Activated CD4-positive, alpha-beta T cell treated with anti-CD3 and anti-CD28 coated beads, Interleukin-2, Interleukin-4, amounts not matched to agents 100 ng/mL and 50 ng/mL, durations not matched to agents 16 hours and 8 hours (primary cell): Measurements from ENCODE around the gene LMF1.
"Not testable (repeated sequence)": the region's sequence is repeated elsewhere in the genome, so short reads cannot be mapped to it uniquely, and the experiment has no call there.

Experiments
- DNase-seq: peaks from one replicate; pipeline ENCODE4 v3.0.0-alpha.2; 2020; ENCODE audit warnings: low spot score

LMF1 gene

DNA sequence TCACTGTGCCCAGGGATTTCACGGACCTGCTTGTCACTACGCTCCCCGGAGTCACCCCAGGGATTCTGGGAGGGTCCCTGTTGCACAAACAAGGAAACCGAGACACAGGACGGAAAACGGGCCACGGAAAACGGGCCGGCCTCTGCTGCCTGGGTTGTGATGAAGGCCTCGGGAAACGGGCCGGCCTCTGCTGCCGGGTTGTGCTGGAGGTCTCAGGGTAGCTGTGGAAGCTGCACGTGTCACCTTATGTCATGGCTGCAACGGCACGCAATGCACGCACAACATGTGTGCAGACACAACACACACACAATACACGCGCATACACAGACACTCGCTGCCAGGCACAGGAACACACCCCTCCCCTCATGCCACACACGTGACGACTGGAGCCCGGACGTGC, 143.3 kb downstream of the LMF1 start:
- DNase-seq, result no peak

DNA sequence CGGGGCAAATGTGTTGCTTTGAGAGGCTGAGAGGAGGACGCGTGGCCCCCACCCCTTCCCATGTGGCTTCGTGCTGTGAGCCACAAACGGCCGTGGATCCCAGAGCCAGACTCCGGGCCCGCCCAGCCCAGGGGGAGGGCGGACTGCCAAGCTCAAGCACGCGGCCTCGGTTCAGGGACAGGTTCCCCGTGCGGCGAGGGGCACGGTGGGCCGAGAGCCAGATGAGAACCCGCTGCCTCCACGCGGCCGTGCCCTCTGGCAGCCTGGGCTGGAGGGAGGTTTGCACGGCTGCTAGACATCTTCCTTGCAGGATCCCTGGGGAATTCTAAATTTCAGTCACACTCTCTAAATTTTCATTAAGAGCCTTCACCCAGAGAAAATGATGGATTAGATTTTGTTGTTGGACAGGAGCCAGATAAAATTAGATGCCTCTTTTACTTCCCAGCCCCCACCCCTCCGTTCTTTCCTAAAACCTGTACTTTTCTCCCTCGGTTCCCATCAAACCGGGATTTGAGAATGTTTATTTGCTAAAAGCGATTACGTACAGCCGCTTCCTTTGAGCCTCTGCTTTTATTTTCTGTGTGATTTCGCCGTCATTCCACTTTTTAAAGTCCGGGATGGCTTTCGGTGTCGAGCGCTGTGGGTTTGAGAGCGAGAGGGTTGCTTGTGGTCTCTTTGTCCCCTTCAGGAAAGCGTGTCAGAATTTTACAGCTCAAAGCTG, 145.3 kb downstream of the LMF1 start:
- no peak for DNase-seq

DNA sequence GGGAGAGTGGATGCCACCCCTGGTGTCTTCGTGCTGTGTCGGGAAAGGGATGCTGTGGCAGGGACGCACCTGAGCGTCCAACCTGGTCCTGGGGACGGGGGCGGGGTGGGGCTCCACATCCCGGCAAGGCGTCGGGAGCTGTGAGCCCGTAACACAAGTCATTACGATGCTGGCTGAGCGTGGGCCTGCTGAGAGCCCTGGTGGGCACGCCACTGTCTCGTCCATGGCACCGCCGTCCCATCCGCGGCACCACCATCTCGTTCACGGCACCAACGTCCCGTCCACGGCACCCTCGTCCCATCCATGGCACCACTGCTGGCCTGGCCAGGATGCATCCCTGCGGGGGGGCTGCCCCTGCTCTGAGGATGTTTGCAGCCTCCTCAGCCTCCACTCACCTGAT, 146.2 kb downstream of the LMF1 start:
- no peak for DNase-seq

DNA sequence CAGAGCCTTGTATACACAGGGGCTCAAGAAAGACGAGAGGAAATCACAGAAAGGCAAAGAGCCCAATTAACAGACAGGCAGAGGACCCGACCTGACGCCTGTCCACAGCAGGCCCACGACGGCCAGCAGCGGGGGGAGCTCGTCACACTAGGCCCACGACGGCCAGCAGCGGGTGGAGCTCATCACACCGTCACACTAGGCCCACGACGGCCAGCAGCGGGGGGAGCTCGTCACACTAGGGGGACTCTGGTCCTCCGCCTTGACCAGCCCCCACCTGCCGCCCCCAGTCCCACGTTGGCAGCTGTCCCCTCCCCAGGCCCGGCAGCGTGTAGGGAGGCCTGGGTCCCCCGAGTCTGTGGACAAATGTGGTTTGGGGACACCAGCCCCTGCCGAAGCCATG, 146.6 kb downstream of the LMF1 start:
- DNase-seq, result no peak

DNA sequence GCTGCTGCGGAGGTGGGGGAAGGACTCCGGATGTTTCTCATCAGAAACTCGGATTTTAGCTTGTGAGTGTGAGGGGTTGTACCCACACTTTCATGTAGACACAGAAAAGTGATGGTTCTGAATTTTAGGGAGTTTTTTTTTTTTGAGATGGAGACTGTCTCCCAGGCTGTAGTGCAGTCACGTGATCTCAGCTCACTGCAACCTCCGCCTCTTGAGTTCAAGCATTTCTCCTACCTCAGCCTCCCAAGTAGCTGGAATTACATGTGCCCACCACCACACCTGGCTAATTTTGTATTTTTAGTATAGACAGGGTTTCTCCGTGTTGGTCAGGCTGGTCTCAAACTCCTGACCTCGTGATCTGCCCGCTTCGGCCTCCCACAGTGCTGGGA, 147.9 kb downstream of the LMF1 start:
- DNase-seq, result no peak

DNA sequence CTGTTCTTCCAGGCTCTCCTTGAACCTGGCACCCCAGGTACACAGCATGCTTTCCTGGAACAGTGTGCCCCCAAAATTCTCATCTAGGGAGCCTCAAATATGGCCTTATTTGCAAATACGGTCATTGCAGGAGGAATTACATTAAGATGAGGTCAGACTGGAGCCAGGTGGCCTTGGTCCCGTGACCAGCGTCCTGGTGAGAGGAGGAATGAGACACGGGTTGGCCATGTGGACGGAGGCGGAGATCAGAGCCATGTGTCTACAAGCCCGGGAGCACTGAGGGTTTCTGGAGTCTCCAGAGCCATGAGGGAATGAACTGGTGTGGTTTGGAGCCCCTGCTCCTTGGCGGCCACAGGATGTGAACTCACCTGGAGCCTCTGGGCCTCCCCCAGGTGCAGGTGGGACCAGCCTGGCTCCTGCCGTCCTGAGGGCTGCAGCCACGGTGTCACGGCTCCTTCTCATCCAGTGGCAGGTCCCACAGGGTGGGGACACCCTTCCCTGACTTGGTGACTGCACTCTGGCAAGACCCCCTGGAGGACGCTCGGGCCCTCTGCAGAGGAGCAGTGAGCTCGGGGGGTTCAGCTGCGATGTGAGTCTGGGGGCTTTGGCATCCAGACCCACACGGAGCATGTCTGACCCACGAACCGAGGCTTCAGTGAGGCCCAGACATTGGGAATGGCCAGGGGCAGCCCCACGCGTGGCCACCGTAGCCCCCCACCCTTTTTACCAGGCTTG, 148.4 kb downstream of the LMF1 start:
- no peak for DNase-seq

DNA sequence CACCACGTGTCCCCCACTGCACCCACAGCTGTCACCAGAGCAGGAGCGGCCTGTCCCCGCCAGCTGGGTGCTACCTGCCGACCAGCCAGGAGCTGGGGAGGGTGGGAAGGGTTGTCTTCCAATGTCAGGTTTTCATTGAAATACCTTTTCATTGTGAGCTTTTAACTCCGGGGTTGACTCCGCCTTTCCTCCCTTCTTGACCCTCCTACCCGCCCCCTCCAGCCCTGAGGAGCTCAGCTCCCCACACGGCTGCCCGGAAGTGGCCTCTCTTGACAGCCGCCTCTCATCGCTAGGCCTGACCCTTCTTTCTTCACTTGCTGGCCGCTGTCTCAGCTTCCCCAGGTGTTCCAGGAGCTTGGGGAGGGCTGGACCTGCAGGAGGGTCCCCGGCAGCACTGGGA, 149.0 kb downstream of the LMF1 start:
- no peak for DNase-seq

DNA sequence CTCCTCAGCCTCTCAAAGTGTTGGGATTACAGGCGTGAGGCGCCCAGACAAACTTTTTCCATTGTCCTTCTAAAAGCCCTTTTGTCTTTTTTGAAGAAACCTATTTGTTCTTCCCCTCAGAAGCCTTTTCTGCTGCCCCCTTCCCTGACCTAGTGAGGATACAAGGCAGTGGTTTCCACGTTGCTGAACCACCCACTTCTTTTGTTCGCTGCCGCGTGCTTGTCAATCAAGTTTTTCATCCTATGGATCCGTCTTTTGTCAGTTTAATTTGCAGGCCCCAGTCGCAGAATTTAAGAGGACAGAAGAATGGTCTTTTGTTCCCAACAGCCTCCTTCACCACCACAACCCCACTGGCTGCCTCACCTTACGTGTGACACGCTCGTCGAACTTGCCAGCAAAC, 150.0 kb downstream of the LMF1 start:
- no peak for DNase-seq

DNA sequence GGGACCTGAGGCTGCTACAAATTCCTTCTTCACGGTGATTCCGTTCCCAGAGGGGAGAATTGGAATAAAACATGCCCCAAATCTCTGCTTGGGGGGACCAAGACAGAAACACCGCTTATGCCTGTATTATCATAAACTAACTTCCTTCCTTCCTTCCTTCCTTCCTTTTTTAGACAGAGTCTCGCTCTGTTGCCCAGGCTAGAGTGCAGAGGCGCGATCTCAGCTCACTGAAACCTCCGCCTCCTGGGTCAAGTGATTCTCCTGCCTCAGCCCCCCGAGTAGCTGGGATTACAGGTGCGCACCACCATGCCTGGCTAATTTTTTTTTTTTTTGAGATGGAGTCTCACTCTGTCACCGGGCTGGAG, 150.8 kb downstream of the LMF1 start:
- DNase-seq, result not testable (repeated sequence)

DNA sequence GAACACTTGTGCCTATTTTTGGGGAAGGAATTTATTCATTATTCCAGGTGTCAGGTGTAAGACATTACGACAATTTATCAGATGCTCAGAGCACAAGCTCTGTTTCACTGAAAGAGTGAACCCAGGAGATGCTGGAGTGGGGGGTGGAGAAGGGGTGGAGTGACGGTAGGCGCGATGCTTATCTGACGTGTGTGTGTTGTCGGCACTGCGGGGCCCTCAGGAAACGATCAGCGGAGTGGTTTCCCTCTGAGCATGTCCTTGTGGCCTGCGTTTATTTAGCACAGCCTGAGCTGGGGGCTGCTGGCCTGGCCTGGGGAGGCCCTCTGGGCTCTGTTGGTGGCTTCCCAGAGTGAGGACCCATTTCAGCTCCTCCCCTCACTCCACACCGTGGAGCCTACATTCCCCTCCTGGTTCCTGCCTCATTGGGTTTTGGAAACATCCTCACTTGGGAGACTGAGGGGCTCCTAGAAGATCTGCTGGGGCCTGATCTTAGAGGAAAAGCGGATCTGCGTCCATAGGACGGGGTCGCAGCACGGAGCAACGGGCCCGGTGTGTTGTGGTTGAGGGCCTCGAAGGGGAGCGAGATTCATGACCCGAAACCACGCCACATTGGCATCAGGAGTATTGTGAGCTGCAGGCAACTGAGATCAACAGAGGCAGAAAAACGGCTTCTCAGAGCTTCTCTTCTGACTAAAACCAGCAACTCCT, 151.3 kb downstream of the LMF1 start:
- no peak for DNase-seq

DNA sequence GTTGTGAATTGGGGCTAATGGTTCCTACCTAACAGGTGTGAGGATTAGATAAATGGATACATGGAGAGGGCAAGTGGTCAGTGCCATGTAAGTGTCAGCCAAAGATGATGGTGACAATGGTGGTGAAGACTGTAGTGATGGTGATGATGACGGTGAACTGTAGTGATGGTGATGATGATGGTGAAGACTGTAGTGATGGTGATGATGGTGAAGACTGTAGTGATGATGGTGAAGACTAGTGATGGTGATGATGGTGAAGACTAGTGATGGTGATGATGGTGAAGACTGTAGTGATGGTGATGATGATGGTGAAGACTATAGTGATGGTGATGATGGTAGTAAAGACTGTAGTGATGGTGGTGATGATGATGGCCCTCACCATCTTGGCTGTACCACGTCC, 152.2 kb downstream of the LMF1 start:
- DNase-seq, result no peak

DNA sequence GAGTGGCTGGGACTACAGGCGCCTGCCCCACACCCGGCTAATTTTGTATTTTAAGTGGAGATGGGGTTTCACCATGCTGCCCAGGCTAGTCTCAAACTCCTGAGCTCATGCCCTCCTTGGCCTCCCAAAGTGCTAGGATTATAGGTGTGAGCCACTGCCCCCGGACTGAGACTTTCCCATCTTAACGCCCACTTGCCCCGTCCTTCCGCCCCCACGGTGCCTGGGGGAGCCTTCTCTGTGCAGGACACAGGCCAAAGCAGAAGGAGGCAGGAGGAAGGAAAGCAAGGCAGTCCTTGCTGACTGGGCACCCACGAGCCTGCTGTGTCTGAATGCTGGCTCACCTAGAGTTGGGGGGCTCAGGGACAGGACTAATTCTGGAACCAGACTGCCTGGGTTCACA, 152.7 kb downstream of the LMF1 start:
- no peak for DNase-seq

DNA sequence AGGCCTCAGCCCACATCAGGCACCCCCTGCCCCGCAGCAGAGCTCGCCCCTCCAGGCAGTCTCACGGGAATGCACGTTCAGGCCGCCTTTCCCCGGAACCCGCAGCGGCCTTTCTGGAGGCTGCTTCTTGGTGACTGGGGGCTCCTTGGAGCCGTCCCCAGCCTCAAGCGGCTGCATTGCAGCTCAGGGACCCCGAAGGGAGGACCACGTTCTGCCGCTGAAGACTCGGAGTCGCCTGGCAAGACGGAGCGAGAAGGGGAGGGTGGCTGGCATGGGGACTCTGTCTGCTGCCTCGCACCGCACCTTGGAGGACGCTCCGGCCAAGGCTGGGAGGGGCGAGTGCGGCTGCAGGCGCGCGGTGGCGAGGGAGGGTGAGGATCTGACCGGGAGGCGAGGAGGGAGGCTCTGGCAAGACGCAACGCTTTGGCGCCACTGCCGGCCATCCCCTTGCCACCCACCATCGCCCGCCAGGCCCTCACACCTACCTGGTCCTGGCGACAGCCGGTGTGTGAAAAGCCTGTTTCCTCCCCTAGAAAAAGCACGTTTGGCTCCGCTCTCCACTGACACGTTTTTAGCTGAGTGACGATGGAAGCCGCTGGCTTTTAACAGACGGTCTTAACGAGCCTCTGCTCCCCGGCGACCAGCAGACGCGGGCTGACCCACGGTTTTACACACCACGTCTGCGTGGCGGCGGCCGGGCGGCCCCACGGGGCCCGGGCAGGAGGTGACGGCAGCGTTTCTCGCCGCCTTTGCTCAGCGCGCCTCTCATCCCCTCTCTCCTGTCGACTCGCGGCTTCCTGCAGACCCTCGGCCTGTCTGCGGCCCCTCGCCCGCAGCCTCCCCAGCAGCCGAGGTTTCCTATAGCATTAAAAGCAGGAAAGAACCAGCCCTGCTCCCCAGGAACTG, 153.5 kb downstream of the LMF1 start:
- no peak for DNase-seq

DNA sequence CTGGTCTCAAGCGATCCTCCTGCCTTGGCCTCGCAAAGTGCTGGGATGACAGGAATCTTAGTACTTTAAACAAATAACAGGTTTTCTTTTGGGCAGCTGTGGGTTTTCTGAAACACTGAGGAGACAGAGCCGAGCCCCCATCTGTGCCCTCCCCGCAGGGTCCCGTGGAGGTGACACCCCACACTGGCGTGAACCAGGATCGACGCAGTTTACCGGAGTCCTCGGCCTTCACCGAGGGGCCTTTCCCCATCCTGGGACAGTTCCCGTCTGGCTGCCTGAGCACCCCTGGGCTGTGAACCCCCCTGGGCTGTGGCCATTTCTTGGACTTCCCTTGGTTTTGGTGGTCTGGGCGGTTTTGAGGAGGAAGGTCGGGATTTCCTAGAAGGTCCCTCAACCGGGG, 154.9 kb downstream of the LMF1 start:
- no peak for DNase-seq

DNA sequence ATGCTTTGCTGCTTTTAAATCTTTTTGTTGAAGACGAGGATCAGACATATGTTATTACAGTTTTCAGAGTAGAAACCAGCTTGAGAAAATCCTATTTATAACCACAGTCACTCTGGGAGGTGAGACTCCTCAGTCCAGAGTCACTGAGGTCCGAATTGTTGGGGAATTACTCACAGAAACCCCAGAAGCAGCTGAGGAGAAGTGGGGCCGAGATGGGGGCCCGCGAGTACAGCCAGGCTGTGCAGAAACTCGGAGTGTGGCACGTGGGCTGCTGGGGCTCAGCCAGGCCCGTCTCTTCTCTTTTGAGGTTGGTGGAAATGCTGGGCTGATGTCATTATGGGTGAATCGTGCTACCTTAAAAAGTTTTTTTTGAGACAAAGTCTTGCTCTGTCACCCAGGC, 155.8 kb downstream of the LMF1 start:
- DNase-seq, result no peak

DNA sequence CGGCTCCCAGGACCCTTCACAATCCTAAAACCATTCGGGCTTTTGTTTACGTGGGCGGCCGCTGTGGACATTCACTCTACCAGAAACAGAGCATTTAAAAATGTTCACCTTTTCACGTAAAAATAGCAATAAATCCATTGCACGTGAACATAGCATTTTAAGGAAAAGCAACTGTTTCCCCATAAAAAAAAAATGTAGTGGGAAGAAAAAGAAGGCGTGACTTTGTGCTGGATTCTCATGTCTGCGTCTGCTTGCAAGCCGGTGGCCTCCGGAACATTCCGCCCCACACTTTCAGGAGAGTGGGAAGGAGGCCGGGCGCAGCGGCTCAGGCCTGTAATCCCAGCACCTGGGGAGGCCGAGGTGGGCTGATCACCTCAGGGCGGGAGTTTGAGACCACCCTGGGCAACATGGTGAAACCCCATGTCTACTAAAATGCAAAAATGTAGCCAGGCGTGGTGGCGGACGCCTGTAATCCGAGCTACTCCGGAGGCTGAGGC, 156.8 kb downstream of the LMF1 start:
- DNase-seq, result no peak

DNA sequence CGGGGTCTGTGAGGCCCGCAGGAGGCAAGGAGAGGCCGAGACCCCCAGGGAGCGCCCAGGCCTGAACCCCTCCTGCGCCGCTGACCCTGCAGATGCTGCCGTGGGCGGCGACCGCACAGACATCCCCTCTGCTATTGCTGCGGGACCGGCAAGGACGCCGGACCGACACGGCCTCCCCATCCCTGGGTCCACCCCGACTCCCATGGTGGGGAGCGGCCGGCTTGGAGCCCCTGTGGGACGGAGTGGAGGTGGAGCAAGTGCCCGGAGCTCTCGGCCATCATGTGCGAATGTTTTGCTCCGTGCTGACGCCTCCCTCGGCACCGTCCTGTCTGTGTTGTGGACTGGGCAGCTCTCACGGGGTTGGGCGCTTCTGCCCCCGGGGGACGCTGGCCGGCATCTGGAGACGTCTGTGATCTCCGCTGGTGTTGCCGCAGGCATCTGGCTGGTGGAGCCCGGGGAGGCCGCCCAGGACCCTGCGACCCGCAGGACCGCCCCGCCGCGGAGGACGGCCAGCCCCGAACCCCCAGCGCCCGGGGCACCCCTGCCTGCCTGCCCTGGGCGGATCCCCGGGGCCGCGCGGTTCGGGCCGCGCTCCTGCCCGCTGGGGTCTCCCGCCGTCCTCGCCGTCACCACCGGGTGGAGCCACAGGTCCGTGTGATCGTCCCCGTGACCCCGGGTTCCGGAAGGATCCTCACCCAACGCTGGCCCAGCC, 157.4 kb downstream of the LMF1 start:
- peak; percentile 48 for DNase-seq

DNA sequence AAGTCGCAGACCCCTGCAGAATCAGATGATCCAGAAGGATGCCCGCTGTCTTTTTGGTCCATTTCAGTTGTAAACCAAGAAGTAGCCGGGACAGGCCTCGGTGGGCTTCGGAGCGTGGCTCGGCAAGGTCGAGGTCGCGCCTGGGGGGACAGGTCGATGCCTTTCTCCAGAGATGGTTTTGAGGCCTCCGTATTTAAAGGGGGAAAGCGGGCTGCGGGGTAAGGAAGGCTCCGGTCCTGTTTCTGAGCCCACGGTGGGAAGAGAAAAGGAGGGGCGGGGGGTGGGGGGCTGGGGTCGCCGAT, 162.7 kb downstream of the LMF1 start:
- DNase-seq, result no peak

DNA sequence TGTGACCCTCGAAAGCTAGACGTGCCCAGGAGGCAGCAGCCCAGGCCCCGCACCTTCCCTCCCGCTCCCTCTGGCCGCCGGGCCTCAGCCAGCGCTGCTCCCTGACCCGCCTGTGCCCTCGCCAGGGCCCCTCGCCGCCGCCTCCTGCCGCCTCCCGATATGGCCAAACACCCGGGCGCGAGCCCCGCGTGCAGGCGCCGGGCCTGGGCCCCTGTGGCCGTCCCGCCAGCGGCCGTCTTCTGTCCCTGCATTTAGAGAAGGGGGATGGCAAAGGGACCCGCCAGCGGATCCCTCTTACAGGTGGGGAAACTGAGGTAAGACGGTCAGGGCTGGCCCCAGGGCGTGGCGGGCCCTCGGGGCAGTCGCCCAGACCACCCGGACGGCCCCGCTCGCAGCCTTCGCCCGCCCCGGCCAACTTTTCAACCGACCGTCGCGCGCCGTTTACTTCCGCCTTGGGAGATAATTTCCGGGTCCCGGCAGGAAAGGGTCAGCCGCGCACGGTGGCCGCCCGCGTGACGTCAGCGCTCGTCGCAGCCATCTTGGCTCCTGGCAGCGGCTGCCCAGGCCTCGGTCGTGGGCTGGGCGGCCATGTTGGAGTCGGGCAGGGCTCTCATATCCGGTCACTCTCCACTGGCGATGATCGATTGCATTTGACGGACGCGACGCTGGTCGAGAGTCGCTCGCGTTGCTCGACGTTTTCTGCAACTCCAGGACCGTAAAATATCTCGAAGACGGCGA, 163.3 kb downstream of the LMF1 start:
- DNase-seq, result peak; percentile 92

DNA sequence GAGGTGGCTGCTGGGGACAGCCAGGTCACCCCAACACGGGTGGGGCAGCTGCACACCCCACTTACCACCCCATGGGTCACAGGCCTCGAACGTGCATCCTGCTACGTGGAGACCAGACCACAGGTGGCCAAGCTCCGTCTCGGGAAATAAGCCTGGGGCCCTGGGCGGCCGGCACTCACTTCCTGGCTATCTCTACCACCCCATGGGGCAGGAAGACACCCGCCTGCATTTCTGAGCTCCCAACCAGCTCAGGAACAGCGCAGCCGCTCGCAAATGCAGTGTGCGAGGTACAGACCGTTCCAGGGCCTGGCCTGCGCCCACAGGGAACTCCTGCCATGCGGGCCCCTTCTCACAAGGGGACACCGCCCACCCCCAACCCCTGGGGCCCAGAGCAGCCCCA, 165.3 kb downstream of the LMF1 start:
- no peak for DNase-seq
